ENCODE results near the gene CYP20A1.

GRCh38 chr2:203191961-203192360 is 46.9 kb upstream of the CYP20A1 start:
- TF ChIP-seq, protein P1, sequence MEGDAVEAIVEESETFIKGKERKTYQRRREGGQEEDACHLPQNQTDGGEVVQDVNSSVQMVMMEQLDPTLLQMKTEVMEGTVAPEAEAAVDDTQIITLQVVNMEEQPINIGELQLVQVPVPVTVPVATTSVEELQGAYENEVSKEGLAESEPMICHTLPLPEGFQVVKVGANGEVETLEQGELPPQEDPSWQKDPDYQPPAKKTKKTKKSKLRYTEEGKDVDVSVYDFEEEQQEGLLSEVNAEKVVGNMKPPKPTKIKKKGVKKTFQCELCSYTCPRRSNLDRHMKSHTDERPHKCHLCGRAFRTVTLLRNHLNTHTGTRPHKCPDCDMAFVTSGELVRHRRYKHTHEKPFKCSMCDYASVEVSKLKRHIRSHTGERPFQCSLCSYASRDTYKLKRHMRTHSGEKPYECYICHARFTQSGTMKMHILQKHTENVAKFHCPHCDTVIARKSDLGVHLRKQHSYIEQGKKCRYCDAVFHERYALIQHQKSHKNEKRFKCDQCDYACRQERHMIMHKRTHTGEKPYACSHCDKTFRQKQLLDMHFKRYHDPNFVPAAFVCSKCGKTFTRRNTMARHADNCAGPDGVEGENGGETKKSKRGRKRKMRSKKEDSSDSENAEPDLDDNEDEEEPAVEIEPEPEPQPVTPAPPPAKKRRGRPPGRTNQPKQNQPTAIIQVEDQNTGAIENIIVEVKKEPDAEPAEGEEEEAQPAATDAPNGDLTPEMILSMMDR (IDR thresholded peaks at IDR 0.05; ENCODE audit: low read depth, low read length, poor library complexity, severe bottlenecking): no peak
- TF ChIP-seq EZH2phosphoT487 (IDR thresholded peaks at IDR 0.05; ENCODE audit: borderline replicate concordance, low read length): no peak
